ENCODE results near the gene CLEC10A. TPM values are rescaled to one million over a fixed set of nuclear protein-coding genes. Genes with fewer than 3 reads are reported as not detected.
"Not testable (repeated sequence)": the region's sequence is repeated elsewhere in the genome, so short reads cannot be mapped to it uniquely, and the experiment has no call there.

CLEC10A gene
- total RNA-seq, 1 donor: not detected

DNA sequence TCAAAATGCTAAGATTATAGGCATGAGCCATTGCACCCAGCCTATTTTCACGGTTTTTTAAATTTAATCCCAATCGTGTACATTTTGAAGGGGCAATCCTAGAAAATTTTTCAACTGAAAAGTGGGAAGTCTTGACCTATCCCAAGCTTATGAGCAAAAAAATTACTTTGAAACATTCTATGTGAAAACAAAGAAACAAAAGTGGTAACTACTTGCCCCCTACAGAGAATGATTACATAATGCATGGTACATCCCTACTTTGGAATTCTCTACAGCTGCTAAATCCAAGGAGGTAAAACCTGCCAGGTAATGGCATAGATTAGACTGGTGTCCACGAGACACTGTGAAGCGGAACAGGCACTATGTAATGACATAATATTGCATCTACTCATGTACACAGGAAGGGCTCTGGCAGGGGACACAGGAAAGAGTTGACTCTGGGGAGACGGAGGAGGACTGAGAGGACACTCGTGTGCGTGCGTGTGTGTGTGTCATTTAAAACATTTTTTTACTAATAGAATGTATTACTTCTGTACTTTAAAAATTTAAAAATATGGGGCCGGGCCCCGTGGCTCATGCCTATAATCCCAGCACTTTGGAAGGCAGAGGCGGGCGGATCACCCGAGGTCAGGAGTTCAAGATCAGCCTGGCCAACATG, 18.9 kb upstream of the CLEC10A start:
- Histone ChIP-seq H3K4me1 (ENCODE audit: insufficient read depth, low read length) (no peaks in the 10 kb centered on the region), H3K4me2 (ENCODE audit: insufficient read depth, low read length) (no peak overlapping the region), H3K27ac (ENCODE audit: low read depth, low read length) (no peak overlapping the region), H3K36me3 (ENCODE audit: insufficient read depth, low read length) (no peaks in the 10 kb centered on the region), H3K9me3 (ENCODE audit: low read depth, low read length) (no peaks in the 10 kb centered on the region), H3K27me3 (ENCODE audit: insufficient read depth, low read length) (peaks cover 33% of the 10 kb centered on the region), H2AFZ (ENCODE audit: low read length) (no peak overlapping the region), H3K4me3 (ENCODE audit: insufficient read depth, low read length) (no peak overlapping the region), H3K79me2 (ENCODE audit: insufficient read depth, low read length) (no peaks in the 10 kb centered on the region), H4K20me1 (ENCODE audit: insufficient read depth, low read length) (no peaks in the 10 kb centered on the region)
- DNase-seq (ENCODE audit: insufficient read length, low spot score, missing footprints): no peak
- TF ChIP-seq, protein P1, sequence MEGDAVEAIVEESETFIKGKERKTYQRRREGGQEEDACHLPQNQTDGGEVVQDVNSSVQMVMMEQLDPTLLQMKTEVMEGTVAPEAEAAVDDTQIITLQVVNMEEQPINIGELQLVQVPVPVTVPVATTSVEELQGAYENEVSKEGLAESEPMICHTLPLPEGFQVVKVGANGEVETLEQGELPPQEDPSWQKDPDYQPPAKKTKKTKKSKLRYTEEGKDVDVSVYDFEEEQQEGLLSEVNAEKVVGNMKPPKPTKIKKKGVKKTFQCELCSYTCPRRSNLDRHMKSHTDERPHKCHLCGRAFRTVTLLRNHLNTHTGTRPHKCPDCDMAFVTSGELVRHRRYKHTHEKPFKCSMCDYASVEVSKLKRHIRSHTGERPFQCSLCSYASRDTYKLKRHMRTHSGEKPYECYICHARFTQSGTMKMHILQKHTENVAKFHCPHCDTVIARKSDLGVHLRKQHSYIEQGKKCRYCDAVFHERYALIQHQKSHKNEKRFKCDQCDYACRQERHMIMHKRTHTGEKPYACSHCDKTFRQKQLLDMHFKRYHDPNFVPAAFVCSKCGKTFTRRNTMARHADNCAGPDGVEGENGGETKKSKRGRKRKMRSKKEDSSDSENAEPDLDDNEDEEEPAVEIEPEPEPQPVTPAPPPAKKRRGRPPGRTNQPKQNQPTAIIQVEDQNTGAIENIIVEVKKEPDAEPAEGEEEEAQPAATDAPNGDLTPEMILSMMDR (IDR thresholded peaks at IDR 0.05; ENCODE audit: extremely low read depth, low read depth, low read length): no peak

DNA sequence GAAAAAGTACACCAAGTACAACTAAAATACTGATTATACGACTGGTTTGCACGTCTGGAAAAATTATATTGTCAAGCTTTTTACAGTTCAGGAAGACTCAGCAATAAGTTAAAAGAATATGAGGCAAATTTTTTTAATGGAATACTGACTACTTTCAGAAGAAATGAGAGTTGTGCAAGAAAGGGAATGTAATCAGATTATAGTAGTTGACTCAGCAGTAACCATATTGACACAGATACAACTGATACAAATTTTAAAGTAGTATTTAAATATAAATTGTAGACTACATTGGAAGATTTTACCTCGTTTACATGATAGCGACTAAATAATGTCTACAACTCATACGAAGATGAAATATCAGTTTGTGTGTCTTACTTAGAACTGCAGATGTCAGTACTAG, 17.9 kb upstream of the CLEC10A start:
- Histone ChIP-seq H3K9me3 (ENCODE audit: low read depth, low read length) (no peaks in the 10 kb centered on the region), H3K36me3 (ENCODE audit: insufficient read depth, low read length) (no peaks in the 10 kb centered on the region), H4K20me1 (ENCODE audit: insufficient read depth, low read length) (no peaks in the 10 kb centered on the region), H3K27me3 (ENCODE audit: insufficient read depth, low read length) (peaks cover 31% of the 10 kb centered on the region), H3K4me2 (ENCODE audit: insufficient read depth, low read length) (no peak overlapping the region), H3K79me2 (ENCODE audit: insufficient read depth, low read length) (no peaks in the 10 kb centered on the region), H3K4me1 (ENCODE audit: insufficient read depth, low read length) (no peaks in the 10 kb centered on the region), H3K27ac (ENCODE audit: low read depth, low read length) (no peak overlapping the region), H3K4me3 (ENCODE audit: insufficient read depth, low read length) (no peak overlapping the region), H2AFZ (ENCODE audit: low read length) (no peak overlapping the region)
- no peak for DNase-seq (ENCODE audit: insufficient read length, low spot score, missing footprints)
- TF ChIP-seq, protein P1 (IDR thresholded peaks at IDR 0.05; ENCODE audit: extremely low read depth, low read depth, low read length): no peak

DNA sequence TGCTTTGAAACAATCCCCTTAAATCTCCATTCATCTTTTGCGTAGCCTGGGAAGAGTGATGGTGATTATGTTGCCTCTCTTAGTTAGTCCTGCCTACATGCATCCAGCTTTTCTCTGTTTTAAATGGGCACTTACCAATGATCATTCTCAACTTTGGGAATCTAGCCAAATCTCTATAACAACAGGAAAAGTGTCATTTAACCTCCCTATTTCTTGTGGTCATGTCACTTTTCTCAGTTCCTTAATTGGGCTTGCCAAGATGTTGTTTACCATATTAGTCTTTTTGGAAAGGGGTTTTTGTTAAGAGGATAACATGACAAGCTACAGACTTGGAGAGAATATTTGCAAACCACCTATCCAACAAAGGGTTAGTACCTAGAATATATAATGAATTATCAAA, 15.6 kb upstream of the CLEC10A start:
- H3K4me2 ChIP-seq (ENCODE audit: insufficient read depth, low read length): no peak overlapping the region
- DNase-seq (ENCODE audit: insufficient read length, low spot score, missing footprints): no peak
- H3K27me3 ChIP-seq (ENCODE audit: insufficient read depth, low read length): peaks cover 13% of the 10 kb centered on the region

DNA sequence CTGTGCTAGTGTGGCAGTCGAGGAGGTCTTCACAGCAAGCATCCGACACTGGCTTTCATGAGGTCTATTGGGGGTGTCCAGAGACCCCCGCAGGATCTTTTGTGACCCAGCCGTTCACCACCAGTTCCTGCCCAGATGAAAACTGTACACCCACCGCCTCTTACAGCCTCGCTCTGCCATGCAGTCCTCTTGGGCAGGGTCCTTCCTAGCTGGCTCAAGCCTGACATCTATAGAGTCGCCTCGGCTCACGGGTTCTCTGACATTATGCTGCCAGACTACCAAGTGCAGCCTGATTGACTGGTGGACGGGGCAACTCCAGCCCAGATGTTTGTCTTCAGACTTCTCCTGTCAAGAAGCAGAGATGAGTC, 14.6 kb upstream of the CLEC10A start:
- Histone ChIP-seq H3K4me2 (ENCODE audit: insufficient read depth, low read length) (no peak overlapping the region), H3K4me3 (ENCODE audit: insufficient read depth, low read length) (no peak overlapping the region), H3K36me3 (ENCODE audit: insufficient read depth, low read length) (no peaks in the 10 kb centered on the region), H3K9me3 (ENCODE audit: low read depth, low read length) (no peaks in the 10 kb centered on the region), H4K20me1 (ENCODE audit: insufficient read depth, low read length) (no peaks in the 10 kb centered on the region), H3K27ac (ENCODE audit: low read depth, low read length) (no peak overlapping the region), H3K79me2 (ENCODE audit: insufficient read depth, low read length) (no peaks in the 10 kb centered on the region), H3K4me1 (ENCODE audit: insufficient read depth, low read length) (no peaks in the 10 kb centered on the region), H2AFZ (ENCODE audit: low read length) (no peak overlapping the region), H3K27me3 (ENCODE audit: insufficient read depth, low read length) (peaks cover 13% of the 10 kb centered on the region)
- no peak for DNase-seq (ENCODE audit: insufficient read length, low spot score, missing footprints)
- TF ChIP-seq, protein P1 (IDR thresholded peaks at IDR 0.05; ENCODE audit: extremely low read depth, low read depth, low read length): no peak

More for the DNA sequence above, 15.6 kb upstream of the CLEC10A start:
- Histone ChIP-seq H2AFZ (ENCODE audit: low read length) (no peak overlapping the region), H3K27ac (ENCODE audit: low read depth, low read length) (no peak overlapping the region), H3K4me3 (ENCODE audit: insufficient read depth, low read length) (no peak overlapping the region), H4K20me1 (ENCODE audit: insufficient read depth, low read length) (no peaks in the 10 kb centered on the region), H3K9me3 (ENCODE audit: low read depth, low read length) (no peaks in the 10 kb centered on the region), H3K4me1 (ENCODE audit: insufficient read depth, low read length) (no peaks in the 10 kb centered on the region), H3K36me3 (ENCODE audit: insufficient read depth, low read length) (no peaks in the 10 kb centered on the region), H3K79me2 (ENCODE audit: insufficient read depth, low read length) (no peaks in the 10 kb centered on the region)
- TF ChIP-seq, protein P1 (IDR thresholded peaks at IDR 0.05; ENCODE audit: extremely low read depth, low read depth, low read length): no peak

DNA sequence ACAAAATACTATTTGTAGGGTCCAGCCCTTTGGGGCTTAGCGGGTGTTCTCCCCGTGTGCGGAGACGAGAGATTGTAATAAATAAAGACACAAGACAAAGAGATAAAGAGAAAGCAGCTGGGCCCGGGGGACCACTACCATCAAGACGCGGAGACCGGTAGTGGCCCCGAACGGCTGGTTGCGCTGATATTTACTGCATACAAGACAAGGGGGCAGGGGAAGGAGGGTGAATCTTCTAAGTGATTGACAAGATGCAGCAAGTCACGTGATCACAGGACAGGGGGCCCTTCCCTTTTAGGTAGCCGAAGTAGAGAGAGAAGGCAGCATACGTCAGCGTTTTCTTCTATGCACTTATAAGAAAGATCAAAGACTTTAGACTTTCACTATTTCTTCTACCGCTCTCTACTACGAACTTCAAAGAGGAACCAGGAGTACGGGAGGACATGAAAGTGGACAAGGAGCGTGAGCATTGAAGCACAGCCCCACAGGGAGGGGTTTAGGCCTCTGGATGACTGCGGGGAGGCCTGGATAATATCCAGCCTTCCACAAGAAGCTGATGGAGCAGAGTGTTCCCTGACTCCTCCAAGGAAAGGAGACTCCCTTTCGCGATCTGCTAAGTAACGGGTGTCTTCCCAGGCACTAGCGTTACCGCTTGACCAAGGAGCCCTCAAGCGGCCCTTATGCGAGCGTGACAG, 11.4 kb upstream of the CLEC10A start:
- H3K4me1 ChIP-seq (ENCODE audit: insufficient read depth, low read length); H3K36me3 ChIP-seq (ENCODE audit: insufficient read depth, low read length); DNase-seq (ENCODE audit: insufficient read length, low spot score, missing footprints); H3K79me2 ChIP-seq (ENCODE audit: insufficient read depth, low read length); H3K27ac ChIP-seq (ENCODE audit: low read depth, low read length); H3K9me3 ChIP-seq (ENCODE audit: low read depth, low read length); H2AFZ ChIP-seq (ENCODE audit: low read length); H3K4me3 ChIP-seq (ENCODE audit: insufficient read depth, low read length); H3K4me2 ChIP-seq (ENCODE audit: insufficient read depth, low read length); H4K20me1 ChIP-seq (ENCODE audit: insufficient read depth, low read length): not testable (repeated sequence)
- H3K27me3 ChIP-seq (ENCODE audit: insufficient read depth, low read length): peaks cover 16% of the 10 kb centered on the region

DNA sequence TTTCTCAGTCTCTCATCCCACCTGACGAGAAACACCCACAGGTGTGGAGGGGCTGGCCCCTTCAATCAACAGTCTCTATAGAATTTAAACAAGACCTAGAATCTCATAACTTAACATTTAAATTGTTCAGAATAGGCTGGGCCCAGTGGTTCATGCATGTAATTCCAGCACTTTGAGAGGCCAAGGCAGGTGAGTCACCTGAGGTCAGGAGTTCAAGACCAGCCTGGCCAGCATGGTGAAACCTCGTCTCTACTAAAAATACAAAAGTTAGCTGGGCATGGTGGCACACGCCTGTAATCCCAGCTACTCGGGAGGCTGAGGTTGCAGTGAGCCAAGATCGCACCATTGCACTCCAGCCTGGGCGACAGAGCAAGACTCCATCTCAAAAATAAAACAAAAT, 9.5 kb upstream of the CLEC10A start:
- H3K9me3 ChIP-seq (ENCODE audit: low read depth, low read length); H3K4me1 ChIP-seq (ENCODE audit: insufficient read depth, low read length); H3K36me3 ChIP-seq (ENCODE audit: insufficient read depth, low read length); H4K20me1 ChIP-seq (ENCODE audit: insufficient read depth, low read length); H2AFZ ChIP-seq (ENCODE audit: low read length); H3K4me3 ChIP-seq (ENCODE audit: insufficient read depth, low read length); H3K4me2 ChIP-seq (ENCODE audit: insufficient read depth, low read length); H3K27ac ChIP-seq (ENCODE audit: low read depth, low read length); DNase-seq (ENCODE audit: insufficient read length, low spot score, missing footprints); H3K79me2 ChIP-seq (ENCODE audit: insufficient read depth, low read length): not testable (repeated sequence)
- peaks cover 10% of the 10 kb centered on the region for H3K27me3 ChIP-seq (ENCODE audit: insufficient read depth, low read length)

Measured in osteoblast (primary cell).